Panc1 (cell line): ENCODE data around the gene ATXN1. TPM values are rescaled to one million over a fixed set of nuclear protein-coding genes. Genes with fewer than 3 reads are reported as not detected.
"Not testable (repeated sequence)": the region's sequence is repeated elsewhere in the genome, so short reads cannot be mapped to it uniquely, and the experiment has no call there.

Source experiments
- ATAC-seq: fragments of 200-7000 bp; cut with Tn5 transposase; 2 replicates; pipeline ENCODE4 v1.9.1; 2020; ENCODE audit warnings: mild to moderate bottlenecking, moderate library complexity
- BruUV-seq: library from RNA; stranded (reverse); fragments of 400-500 nt; replicated peaks from 2 replicates; lab custom pipeline; 2021; lab: Mats Ljungman, UMichigan
- CTCF ChIA-PET: fragments of 300-600 bp; sonication (Branson Sonifier 250); formaldehyde crosslinking; loops from one replicate; lab custom pipeline; 2022; ENCODE audit warnings: antibody characterized with exemption; lab: Charles Lee
- POLR2A ChIA-PET: fragments of 300-600 bp; sonication (Branson Sonifier 250); formaldehyde crosslinking; loops from one replicate; lab custom pipeline; 2022; ENCODE audit warnings: antibody characterized with exemption; lab: Charles Lee
- DNase-seq: peaks from one replicate; pipeline ENCODE4 v3.0.0-alpha.2; 2010; ENCODE audit warnings: low read depth, low spot score
- H3K27ac ChIP-seq: 2 replicates; pipeline ENCODE4 v1.5.1; 2011; ENCODE audit warnings: mild to moderate bottlenecking, low read length, inconsistent platforms
- H3K27me3 ChIP-seq: fragments of 200-500 bp; sonication (Bioruptor generic); 2 replicates; pipeline ENCODE4 v1.6.0; 2014; ENCODE audit warnings: low read length, inconsistent platforms; ENCODE audit not compliant: control insufficient read depth, insufficient read depth
- H3K36me3 ChIP-seq: fragments of 200-500 bp; sonication (Bioruptor generic); 2 replicates; pipeline ENCODE4 v1.5.1; 2014; ENCODE audit warnings: inconsistent platforms, mild to moderate bottlenecking, low read length, moderate library complexity; ENCODE audit not compliant: control insufficient read depth, insufficient read depth
- H3K4me1 ChIP-seq: 2 replicates; pipeline ENCODE4 v1.5.1; 2011; ENCODE audit warnings: inconsistent platforms, mild to moderate bottlenecking, low read length, moderate library complexity; ENCODE audit not compliant: control insufficient read depth, insufficient read depth
- H3K4me3 ChIP-seq, 2 experiments: 2 replicates each; pipeline ENCODE4 v1.5.1; 2011 to 2012; ENCODE audit warnings: low read depth in 2 of 2, low read length in 2 of 2, mild to moderate bottlenecking in 2 of 2, inconsistent platforms in 1 of 2, moderate library complexity in 1 of 2
- H3K9me3 ChIP-seq: fragments of 200-500 bp; sonication (Bioruptor generic); 2 replicates; pipeline ENCODE4 v1.5.1; 2014; ENCODE audit warnings: low read depth, mild to moderate bottlenecking, inconsistent platforms, low read length, moderate library complexity; ENCODE audit not compliant: control insufficient read depth, insufficient read depth
- CTCF ChIP-seq: fragments of 450-650 bp; IDR thresholded peaks from 2 replicates; pipeline ENCODE4 v1.5.1; 2017; ENCODE audit warnings: mild to moderate bottlenecking
- POLR2AphosphoS5 ChIP-seq: IDR thresholded peaks from 2 replicates; pipeline ENCODE4 v1.6.1; 2012; ENCODE audit warnings: mild to moderate bottlenecking, low read depth, low read length, moderate library complexity
- SIN3A ChIP-seq: IDR thresholded peaks from 2 replicates; pipeline ENCODE4 v1.6.1; 2012; ENCODE audit warnings: low read depth, mild to moderate bottlenecking, low read length, moderate library complexity, borderline replicate concordance; ENCODE audit not compliant: insufficient read depth
- TCF7L2 ChIP-seq: IDR thresholded peaks from 2 replicates; pipeline ENCODE4 v1.6.1; 2011; ENCODE audit warnings: mild to moderate bottlenecking, low read depth, low read length, inconsistent platforms
- in situ Hi-C: cut with HindIII; loops from 2 replicates; pipeline ENCODE4 v1.10.0; 2016; ENCODE audit warnings: low sequenced_read_pairs, low pct_unique_long_range_greater_than_20kb
- intact Hi-C: fragments of 100-400 bp; cut with micrococcal nuclease; formaldehyde crosslinking; loops from one replicate; pipeline ENCODE4 v1.10.0; 2022; ENCODE audit not compliant: unreplicated experiment
- total RNA-seq: library from RNA; stranded (reverse); gene quantifications from one replicate; pipeline ENCODE4 v1.2.1, GENCODE V29; 2021; ENCODE audit not compliant: unreplicated experiment
- TF ChIP-seq, protein P1 (sequence below), 2 experiments: IDR thresholded peaks; 2 replicates each; pipeline ENCODE4 v1.6.1; 2011 to 2012; ENCODE audit warnings: low read depth in 2 of 2, control low read depth in 1 of 2, low read length in 1 of 2, mild to moderate bottlenecking in 1 of 2, moderate library complexity in 1 of 2; ENCODE audit not compliant: insufficient read depth in 1 of 2

ATXN1 gene
- total RNA-seq, 1 experiment from 2014 or later = 67.1 TPM

GRCh38 chr6:16464045-16464444 is 297.2 kb downstream of the ATXN1 start:
- DNase-seq (no peak), ATAC-seq (no peak)
- Histone ChIP-seq H3K4me3 (no peak overlapping the region), H3K36me3 (no peaks in the 10 kb centered on the region), H3K4me1 (no peaks in the 10 kb centered on the region), H3K27ac (no peak overlapping the region), H3K27me3 (no peaks in the 10 kb centered on the region), H3K9me3 (no peaks in the 10 kb centered on the region)
- POLR2A ChIA-PET = interaction anchor here (0.7 kb wide), 1 partner anchor 81 kb away, joined by 3 read pairs; no protein-coding TSS in a partner anchor
- BruUV-seq = no TSS peak
- CTCF ChIA-PET = no interaction called here
- TF ChIP-seq POLR2AphosphoS5 (no peak), SIN3A (no peak)
- intact Hi-C loops = no loop called here
- in situ Hi-C loops = no loop called here

DNA sequence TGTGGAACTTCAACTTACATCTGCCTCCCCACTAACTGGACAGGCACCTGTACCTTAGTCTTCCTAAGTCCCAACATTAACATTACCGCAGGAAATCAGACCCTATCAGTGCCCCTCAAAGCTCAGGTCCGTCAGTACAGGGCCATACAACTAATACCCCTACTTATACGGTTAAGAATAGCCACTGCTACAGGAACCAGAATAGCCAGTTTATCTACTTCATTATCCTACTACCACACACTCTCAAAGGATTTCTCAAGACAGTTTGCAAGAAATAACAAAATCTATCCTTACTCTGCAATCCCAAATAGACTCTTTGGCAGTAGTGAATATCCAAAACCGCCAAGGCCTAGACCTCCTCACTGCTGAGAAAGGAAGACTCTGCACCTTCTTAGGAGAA is 298.0 kb downstream of the ATXN1 start:
- H3K27ac ChIP-seq, ATAC-seq, H3K4me3 ChIP-seq, DNase-seq, H3K9me3 ChIP-seq, in situ Hi-C loops, CTCF ChIA-PET, H3K27me3 ChIP-seq, H3K36me3 ChIP-seq, H3K4me1 ChIP-seq, BruUV-seq, intact Hi-C loops, POLR2A ChIA-PET: not testable (repeated sequence)

DNA sequence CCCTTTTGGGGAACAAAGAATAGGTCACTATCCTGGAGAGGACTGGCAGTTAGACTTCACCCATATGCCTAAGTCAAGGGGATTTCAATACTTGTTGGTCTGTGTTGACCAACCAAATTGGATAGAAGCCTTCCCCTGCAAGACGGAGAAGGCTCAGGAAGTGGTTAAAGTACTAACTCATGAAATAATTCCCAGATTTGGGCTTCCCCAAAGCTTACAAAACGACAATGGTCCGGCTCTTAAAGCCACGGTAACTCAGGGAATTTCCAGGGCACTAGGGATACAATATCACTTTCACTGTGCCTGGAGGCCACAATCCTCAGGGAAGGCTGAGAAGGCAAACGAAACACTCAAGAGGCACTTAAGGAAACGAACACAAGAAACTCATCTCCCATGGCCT is 299.8 kb downstream of the ATXN1 start:
- no peak for DNase-seq
- intact Hi-C loops = no loop called here
- H3K4me3 ChIP-seq = no peak overlapping the region
- in situ Hi-C loops = no loop called here
- ATAC-seq = no peak
- ChIA-PET CTCF (no interaction called here), POLR2A (no interaction called here)
- no peak overlapping the region for H3K27ac ChIP-seq
- no peaks in the 10 kb centered on the region for H3K9me3 ChIP-seq
- H3K36me3 ChIP-seq = no peaks in the 10 kb centered on the region
- TF ChIP-seq CTCF (no peak), TCF7L2 (no peak), SIN3A (no peak), POLR2AphosphoS5 (no peak)
- TF ChIP-seq, protein P1, sequence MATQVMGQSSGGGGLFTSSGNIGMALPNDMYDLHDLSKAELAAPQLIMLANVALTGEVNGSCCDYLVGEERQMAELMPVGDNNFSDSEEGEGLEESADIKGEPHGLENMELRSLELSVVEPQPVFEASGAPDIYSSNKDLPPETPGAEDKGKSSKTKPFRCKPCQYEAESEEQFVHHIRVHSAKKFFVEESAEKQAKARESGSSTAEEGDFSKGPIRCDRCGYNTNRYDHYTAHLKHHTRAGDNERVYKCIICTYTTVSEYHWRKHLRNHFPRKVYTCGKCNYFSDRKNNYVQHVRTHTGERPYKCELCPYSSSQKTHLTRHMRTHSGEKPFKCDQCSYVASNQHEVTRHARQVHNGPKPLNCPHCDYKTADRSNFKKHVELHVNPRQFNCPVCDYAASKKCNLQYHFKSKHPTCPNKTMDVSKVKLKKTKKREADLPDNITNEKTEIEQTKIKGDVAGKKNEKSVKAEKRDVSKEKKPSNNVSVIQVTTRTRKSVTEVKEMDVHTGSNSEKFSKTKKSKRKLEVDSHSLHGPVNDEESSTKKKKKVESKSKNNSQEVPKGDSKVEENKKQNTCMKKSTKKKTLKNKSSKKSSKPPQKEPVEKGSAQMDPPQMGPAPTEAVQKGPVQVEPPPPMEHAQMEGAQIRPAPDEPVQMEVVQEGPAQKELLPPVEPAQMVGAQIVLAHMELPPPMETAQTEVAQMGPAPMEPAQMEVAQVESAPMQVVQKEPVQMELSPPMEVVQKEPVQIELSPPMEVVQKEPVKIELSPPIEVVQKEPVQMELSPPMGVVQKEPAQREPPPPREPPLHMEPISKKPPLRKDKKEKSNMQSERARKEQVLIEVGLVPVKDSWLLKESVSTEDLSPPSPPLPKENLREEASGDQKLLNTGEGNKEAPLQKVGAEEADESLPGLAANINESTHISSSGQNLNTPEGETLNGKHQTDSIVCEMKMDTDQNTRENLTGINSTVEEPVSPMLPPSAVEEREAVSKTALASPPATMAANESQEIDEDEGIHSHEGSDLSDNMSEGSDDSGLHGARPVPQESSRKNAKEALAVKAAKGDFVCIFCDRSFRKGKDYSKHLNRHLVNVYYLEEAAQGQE (IDR thresholded peaks at IDR 0.05; ENCODE audit: insufficient read depth in 1 of 2, low read depth in 2 of 2, low read length in 1 of 2) = no peak
- no peaks in the 10 kb centered on the region for H3K4me1 ChIP-seq
- H3K27me3 ChIP-seq = no peaks in the 10 kb centered on the region
- BruUV-seq = no TSS peak

- H3K9me3 ChIP-seq, H3K4me3 ChIP-seq, BruUV-seq, H3K27me3 ChIP-seq, H3K4me1 ChIP-seq, ATAC-seq, CTCF ChIA-PET, intact Hi-C loops, H3K27ac ChIP-seq, POLR2A ChIA-PET, in situ Hi-C loops, DNase-seq, H3K36me3 ChIP-seq: not testable (repeated sequence)
Observed at GRCh38 chr6:16459472-16459871, 301.8 kb downstream of the ATXN1 start.
